Right ventricle myocardium superior (tissue), 1 donor: Measurements from ENCODE around the gene RARRES2. TPM values are rescaled to one million over a fixed set of nuclear protein-coding genes. Genes with fewer than 3 reads are reported as not detected.
"Not testable (repeated sequence)": the region's sequence is repeated elsewhere in the genome, so short reads cannot be mapped to it uniquely, and the experiment has no call there.

Source experiments
- ATAC-seq: fragments of 200-7000 bp; cut with Tn5 transposase; one replicate; pipeline ENCODE4 v1.9.1; 2020; ENCODE audit warnings: mild to moderate bottlenecking; ENCODE audit not compliant: poor library complexity
- DNase-seq: peaks from one replicate; pipeline ENCODE4 v3.0.0-alpha.2; 2020
- intact Hi-C: fragments of 100-400 bp; cut with DNase I; formaldehyde crosslinking; loops from one replicate; pipeline ENCODE4 v1.11.2; 2022
- total RNA-seq: library from RNA; stranded (reverse); fragmentation: NEBNext Ultra II Directional; extraction: Animal tissue kit (Norgen Biotek cat#: 25700); gene quantifications from one replicate; pipeline ENCODE4 v1.2.1, GENCODE V29; 2021
- donor health status: DM: no; HTN: yes; CAD: no; lungs with severe emphysema.

The RARRES2 gene
- total RNA-seq, 1 donor from 2014 or later: 24.0 TPM

- ATAC-seq (no peak), DNase-seq (no peak)
- intact Hi-C loops: no loop called here
These were observed 11.9 kb downstream of the RARRES2 start for GRCh38 chr7:150329331-150330120.

GRCh38 chr7:150327308-150327707, 14.1 kb downstream of the RARRES2 start:
- ATAC-seq (no peak), DNase-seq (no peak)
- intact Hi-C loops: no loop called here

- intact Hi-C loops: no loop called here
- no peak for ATAC-seq
These were observed 14.7 kb downstream of the RARRES2 start for GRCh38 chr7:150326657-150327268.

GRCh38 chr7:150325901-150326300, 15.5 kb downstream of the RARRES2 start:
- ATAC-seq: no peak

More at GRCh38 chr7:150326657-150327268, 14.7 kb downstream of the RARRES2 start:
- no peak for DNase-seq

GRCh38 chr7:150325110-150325611, 16.3 kb downstream of the RARRES2 start:
- ATAC-seq (no peak), DNase-seq (peak; percentile 60)
- intact Hi-C loops: no loop called here

More at GRCh38 chr7:150325901-150326300, 15.5 kb downstream of the RARRES2 start:
- intact Hi-C loops: no loop called here
- no peak for DNase-seq

GRCh38 chr7:150324373-150324961, 17.0 kb downstream of the RARRES2 start:
- intact Hi-C loops: no loop called here
- no peak for DNase-seq
- ATAC-seq: no peak

- DNase-seq (no peak), ATAC-seq (peak; percentile 52)
- intact Hi-C loops: no loop called here
These were observed 17.6 kb downstream of the RARRES2 start for GRCh38 chr7:150323682-150324372.

GRCh38 chr7:150322833-150323681, 18.4 kb downstream of the RARRES2 start, which contains the start of the genes ACTR3C and LRRC61:
Gene ACTR3C, minus strand, starts transcription at chr7:150323545. Its CDS starts 28,249 bp downstream, at chr7:150295296.
Gene LRRC61, plus strand, starts transcription at chr7:150323355. Its CDS starts 13,507 bp downstream, at chr7:150336862.
- peak; percentile 88 for ATAC-seq
- intact Hi-C loops: no loop called here
- DNase-seq: peak; percentile 71

- DNase-seq (no peak), ATAC-seq (no peak)
- intact Hi-C loops: no loop called here
These were observed 19.2 kb downstream of the RARRES2 start for GRCh38 chr7:150322114-150322832.

- ATAC-seq: no peak
- no peak for DNase-seq
- intact Hi-C loops: no loop called here
These were observed 19.7 kb downstream of the RARRES2 start for GRCh38 chr7:150321788-150322113.

GRCh38 chr7:150317748-150318444, 23.5 kb downstream of the RARRES2 start:
- DNase-seq (no peak), ATAC-seq (no peak)
- intact Hi-C loops: no loop called here

- ATAC-seq, DNase-seq, intact Hi-C loops: not testable (repeated sequence)
These were observed 24.4 kb downstream of the RARRES2 start for GRCh38 chr7:150316987-150317386.

GRCh38 chr7:150314639-150315239, 26.7 kb downstream of the RARRES2 start:
- ATAC-seq (no peak), DNase-seq (no peak)
- intact Hi-C loops: no loop called here

- DNase-seq (no peak), ATAC-seq (no peak)
- intact Hi-C loops: no loop called here
These were observed 27.6 kb downstream of the RARRES2 start for GRCh38 chr7:150313870-150314269.

GRCh38 chr7:150313367-150313809, 28.0 kb downstream of the RARRES2 start:
- intact Hi-C loops: no loop called here
- ATAC-seq (no peak), DNase-seq (no peak)

- ATAC-seq, intact Hi-C loops, DNase-seq: not testable (repeated sequence)
These were observed 28.6 kb downstream of the RARRES2 start for GRCh38 chr7:150312649-150313366.
